ENCODE data around the gene CPNE4. TPM values are rescaled to one million over a fixed set of nuclear protein-coding genes. Genes with fewer than 3 reads are reported as not detected.

Gene CPNE4
- total and polyA plus RNA-seq, 8 donors: 0.14 to 1.7 (median 0.66) TPM

DNA sequence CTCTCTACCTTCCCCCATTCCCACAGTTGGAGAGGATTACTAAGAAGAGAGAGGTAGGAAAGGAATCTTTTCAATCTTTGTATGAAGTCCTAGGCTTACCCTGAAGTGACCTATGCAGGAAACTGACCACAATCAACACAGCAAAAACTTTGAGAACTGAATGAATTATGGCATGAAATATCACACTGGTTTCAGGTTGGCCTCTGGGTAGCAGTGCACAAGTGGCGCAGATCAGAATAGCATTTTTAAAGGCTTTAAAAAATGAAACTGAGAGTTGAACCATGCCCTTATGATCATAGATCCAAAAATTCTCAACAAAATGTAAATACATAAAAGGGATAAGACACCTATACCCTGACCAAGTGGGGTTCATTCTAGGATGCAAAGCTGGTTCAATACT, 198.9 kb downstream of the CPNE4 start:
- WGBS, 2 donors: 94 to 97% methylated on average over 1 of the region's 1 CpG
- no peak for TF ChIP-seq CTCF (IDR thresholded peaks at IDR 0.05)

GRCh38 chr3:131831608-131832007, 203.2 kb downstream of the CPNE4 start:
- Histone ChIP-seq H3K36me3 (no peaks in the 10 kb centered on the region), H3K27ac (no peak overlapping the region), H3K27me3 (no peaks in the 10 kb centered on the region), H3K4me3 (no peak overlapping the region), H3K4me1 (no peaks in the 10 kb centered on the region), H3K9me3 (no peaks in the 10 kb centered on the region)
- FAIRE-seq (no peak), DNase-seq (no peak), ATAC-seq (no peak)
- intact Hi-C loops (cut with DNase I): no loop called here
- WGBS, 2 donors: 61 to 64% methylated on average over 4 of the region's 4 CpGs
- no peak for TF ChIP-seq CTCF (IDR thresholded peaks at IDR 0.05)

More for the DNA sequence above, 198.9 kb downstream of the CPNE4 start:
- FAIRE-seq: no peak
- DNase-seq: no peak
- Histone ChIP-seq H3K4me3 (no peak overlapping the region), H3K27ac (no peak overlapping the region), H3K27me3 (no peaks in the 10 kb centered on the region), H3K4me1 (no peaks in the 10 kb centered on the region), H3K36me3 (no peaks in the 10 kb centered on the region), H3K9me3 (no peaks in the 10 kb centered on the region)
- no peak for ATAC-seq
- intact Hi-C loops (cut with DNase I): no loop called here

GRCh38 chr3:131821191-131821762, 213.5 kb downstream of the CPNE4 start:
- DNase-seq (no peak), ATAC-seq (no peak), FAIRE-seq (no peak)
- Histone ChIP-seq H3K4me3 (no peak overlapping the region), H3K27me3 (no peaks in the 10 kb centered on the region), H3K27ac (no peak overlapping the region), H3K4me1 (no peaks in the 10 kb centered on the region), H3K9me3 (no peaks in the 10 kb centered on the region), H3K36me3 (no peaks in the 10 kb centered on the region)
- TF ChIP-seq CTCF (IDR thresholded peaks at IDR 0.05): no peak
- intact Hi-C loops (cut with DNase I): no loop called here
- 56 to 61% methylated on average over 3 of the region's 3 CpGs for WGBS, 2 donors

DNA sequence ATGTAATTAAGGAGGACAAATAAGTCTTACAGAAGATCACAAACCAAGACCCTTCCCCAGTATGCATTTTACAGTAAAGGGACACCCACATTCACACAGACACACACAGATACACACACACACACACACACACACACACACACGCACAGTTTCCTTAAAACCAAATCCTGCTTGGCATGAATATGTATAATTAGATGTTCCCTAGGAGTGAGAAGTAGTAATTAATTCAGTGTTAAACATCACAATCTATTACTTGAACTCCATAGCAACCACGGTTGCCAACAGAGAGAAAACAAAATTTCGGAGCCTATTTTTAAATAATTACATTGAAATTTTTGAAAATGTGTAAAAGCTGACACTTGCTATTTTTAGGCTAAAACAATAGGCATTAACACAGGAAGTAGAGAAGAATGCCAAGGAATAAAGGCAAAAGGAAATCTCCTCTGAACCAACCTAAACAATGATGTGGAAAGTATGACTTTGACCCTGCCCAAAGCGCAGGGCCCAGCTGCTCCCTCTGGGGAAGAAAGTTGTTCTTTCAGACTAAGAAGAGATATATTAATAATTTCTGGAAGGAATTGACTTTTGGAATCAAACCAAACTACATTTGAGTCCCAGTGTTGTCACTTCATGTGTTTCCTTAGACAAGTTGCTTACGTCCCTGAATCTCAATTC, 215.3 kb downstream of the CPNE4 start:
- Histone ChIP-seq H3K9me3 (no peaks in the 10 kb centered on the region), H3K27me3 (no peaks in the 10 kb centered on the region), H3K4me3 (no peak overlapping the region), H3K27ac (no peak overlapping the region), H3K4me1 (no peaks in the 10 kb centered on the region), H3K36me3 (no peaks in the 10 kb centered on the region)
- DNase-seq (no peak), ATAC-seq (no peak), FAIRE-seq (no peak)
- WGBS, 2 donors: 62 to 72% methylated on average over 5 of the region's 5 CpGs
- intact Hi-C loops (cut with DNase I): no loop called here
- no peak for TF ChIP-seq CTCF (IDR thresholded peaks at IDR 0.05)

GRCh38 chr3:131812433-131812832, 222.4 kb downstream of the CPNE4 start:
- no peak for TF ChIP-seq CTCF (IDR thresholded peaks at IDR 0.05)
- H3K9me3 ChIP-seq: no peaks in the 10 kb centered on the region
- FAIRE-seq (no peak), ATAC-seq (no peak), DNase-seq (no peak)
- WGBS, 2 donors: 80 to 94% methylated on average over 1 of the region's 1 CpG
- H3K4me3 ChIP-seq: no peak overlapping the region
- no peaks in the 10 kb centered on the region for H3K4me1 ChIP-seq
- intact Hi-C loops (cut with DNase I): no loop called here
- H3K36me3 ChIP-seq: no peaks in the 10 kb centered on the region
- H3K27me3 ChIP-seq: peaks cover 0 to 4% (median 0%) of the 10 kb centered on the region in 4 donors
- no peak overlapping the region for H3K27ac ChIP-seq
